COR-L47 (cell line): Measurements from ENCODE around the gene HUS1.
"Not testable (repeated sequence)": the region's sequence is repeated elsewhere in the genome, so short reads cannot be mapped to it uniquely, and the experiment has no call there.

Experiments used
- DNase-seq: peaks from one replicate; lab custom pipeline; 2025; lab: John Stamatoyannopoulos, UW

Gene HUS1

GRCh38 chr7:47979145-47979831 is at the start of gene HUS1:
Gene HUS1 (minus strand): TSS chr7:47979615. CDS start chr7:47979519, 96 bp downstream.
- peak; percentile 91 for DNase-seq

- no peak for DNase-seq
These were observed 49.5 kb upstream of the HUS1 start, which contains the start of gene SUN3 for GRCh38 chr7:48028938-48029337. Gene SUN3 (minus strand): TSS chr7:48029107. CDS start chr7:48028938, 169 bp downstream.

- DNase-seq = no peak
These were observed 46.2 kb upstream of the HUS1 start for GRCh38 chr7:48025624-48026023.

GRCh38 chr7:48017674-48018073 is 38.3 kb upstream of the HUS1 start:
- no peak for DNase-seq

GRCh38 chr7:48016641-48017040 is 37.2 kb upstream of the HUS1 start:
- no peak for DNase-seq

- no peak for DNase-seq
These were observed 32.5 kb upstream of the HUS1 start for GRCh38 chr7:48011951-48012350.

GRCh38 chr7:48011323-48011722 is 31.9 kb upstream of the HUS1 start:
- DNase-seq = no peak

- no peak for DNase-seq
These were observed 30.5 kb upstream of the HUS1 start for GRCh38 chr7:48009954-48010353.

GRCh38 chr7:48009257-48009656 is 29.8 kb upstream of the HUS1 start:
- no peak for DNase-seq

- DNase-seq = no peak
These were observed 27.5 kb upstream of the HUS1 start for GRCh38 chr7:48006866-48007265.

GRCh38 chr7:48004638-48005037 is 25.2 kb upstream of the HUS1 start:
- no peak for DNase-seq

- DNase-seq = no peak
These were observed 24.6 kb upstream of the HUS1 start for GRCh38 chr7:48004032-48004431.

GRCh38 chr7:48000164-48000563 is 20.7 kb upstream of the HUS1 start:
- not testable (repeated sequence) for DNase-seq

- no peak for DNase-seq
These were observed 20.0 kb upstream of the HUS1 start for GRCh38 chr7:47999413-47999812.

GRCh38 chr7:47992446-47992845 is 13.0 kb upstream of the HUS1 start:
- DNase-seq = no peak

GRCh38 chr7:47991741-47992311 is 12.4 kb upstream of the HUS1 start:
- DNase-seq = no peak

- no peak for DNase-seq
These were observed 11.9 kb upstream of the HUS1 start for GRCh38 chr7:47991270-47991669.

- no peak for DNase-seq
These were observed 11.2 kb upstream of the HUS1 start for GRCh38 chr7:47990592-47990991.

- DNase-seq = not testable (repeated sequence)
These were observed 10.4 kb upstream of the HUS1 start for GRCh38 chr7:47989607-47990400.

GRCh38 chr7:47988496-47989386 is 9.3 kb upstream of the HUS1 start:
- DNase-seq = no peak

- DNase-seq = no peak
These were observed 3.2 kb upstream of the HUS1 start for GRCh38 chr7:47982610-47983009.

GRCh38 chr7:47980648-47981047 is 1.2 kb upstream of the HUS1 start:
- DNase-seq = not testable (repeated sequence)
